MM.1S (cell line): Measurements from ENCODE around the gene STX3.

ENCODE experiments used
- DNase-seq: peaks from one replicate; pipeline ENCODE4 v3.0.0-alpha.2; 2015
- H2AFZ ChIP-seq: fragments of 300-600 bp; sonication (generic); 2 replicates; pipeline ENCODE4 v1.6.0; 2016; ENCODE audit warnings: antibody characterized with exemption, low read length
- H3F3A ChIP-seq: fragments of 300-600 bp; sonication (generic); 2 replicates; pipeline ENCODE4 v1.6.1; 2016; ENCODE audit warnings: mild to moderate bottlenecking, antibody characterized with exemption, low read length, moderate library complexity, mixed read lengths; ENCODE audit not compliant: insufficient read depth
- H3K27ac ChIP-seq: fragments of 300-600 bp; sonication (generic); 2 replicates; pipeline ENCODE4 v1.5.1; 2016; ENCODE audit warnings: mild to moderate bottlenecking, low read length
- H3K27me3 ChIP-seq: fragments of 300-600 bp; sonication (generic); replicated peaks from 2 replicates; pipeline ENCODE4 v1.6.0; 2016; ENCODE audit warnings: low read length; ENCODE audit not compliant: insufficient read depth
- H3K36me3 ChIP-seq: fragments of 300-600 bp; sonication (generic); replicated peaks from 2 replicates; pipeline ENCODE4 v1.6.1; 2016; ENCODE audit warnings: mild to moderate bottlenecking, low read length, mixed read lengths; ENCODE audit not compliant: insufficient read depth
- H3K4me1 ChIP-seq: fragments of 300-600 bp; sonication (generic); 2 replicates; pipeline ENCODE4 v1.6.1; 2016; ENCODE audit warnings: low read length, mixed read lengths
- H3K4me2 ChIP-seq: fragments of 300-600 bp; sonication (generic); 2 replicates; pipeline ENCODE4 v1.6.0; 2016; ENCODE audit warnings: low read depth, low read length
- H3K4me3 ChIP-seq: fragments of 300-600 bp; sonication (generic); 2 replicates; pipeline ENCODE4 v1.5.1; 2016; ENCODE audit warnings: low read length, mixed read lengths
- H3K79me2 ChIP-seq: fragments of 300-600 bp; sonication (generic); 2 replicates; pipeline ENCODE4 v1.6.1; 2016; ENCODE audit warnings: mixed run types, low read length, mixed read lengths
- H3K9ac ChIP-seq: fragments of 300-600 bp; sonication (generic); 2 replicates; pipeline ENCODE4 v1.6.1; 2016; ENCODE audit warnings: low read length, mixed read lengths
- H3K9me2 ChIP-seq: fragments of 300-600 bp; sonication (generic); replicated peaks from 2 replicates; pipeline ENCODE4 v1.6.1; 2016; ENCODE audit warnings: mild to moderate bottlenecking, low read length, mixed read lengths; ENCODE audit not compliant: insufficient read depth
- H3K9me3 ChIP-seq: fragments of 300-600 bp; sonication (generic); replicated peaks from 2 replicates; pipeline ENCODE4 v1.6.1; 2016; ENCODE audit warnings: mild to moderate bottlenecking, low read length, mixed read lengths; ENCODE audit not compliant: insufficient read depth
- H4K20me1 ChIP-seq: fragments of 300-600 bp; sonication (generic); 2 replicates; pipeline ENCODE4 v1.6.1; 2016; ENCODE audit warnings: mild to moderate bottlenecking, low read length, moderate library complexity, mixed read lengths; ENCODE audit not compliant: insufficient read depth
- CTCF ChIP-seq: fragments of 300-600 bp; sonication (generic); IDR thresholded peaks from 2 replicates; pipeline ENCODE4 v1.5.1; 2016; ENCODE audit warnings: antibody characterized with exemption, low read length, mixed read lengths
- EZH2 ChIP-seq: fragments of 300-600 bp; sonication (generic); optimal IDR thresholded peaks from 2 replicates; pipeline ENCODE3; 2017; ENCODE audit warnings: low read depth, mild to moderate bottlenecking, antibody characterized with exemption, low read length, mixed read lengths
- EZH2phosphoT487 ChIP-seq: fragments of 300-600 bp; sonication (generic); IDR thresholded peaks from 2 replicates; pipeline ENCODE4 v1.6.1; 2018; ENCODE audit warnings: antibody characterized with exemption, low read length

The STX3 gene

GRCh38 chr11:59854871-59855270 lies 99.7 kb downstream of the STX3 start:
- Histone ChIP-seq H4K20me1 (no peaks in the 10 kb centered on the region), H3K9me2 (no peaks in the 10 kb centered on the region), H3K27me3 (no peaks in the 10 kb centered on the region), H3K79me2 (no peaks in the 10 kb centered on the region), H3K36me3 (no peaks in the 10 kb centered on the region), H3K9me3 (no peaks in the 10 kb centered on the region), H3K4me3 (no peak overlapping the region), H3F3A (no peaks in the 10 kb centered on the region), H2AFZ (no peak overlapping the region), H3K27ac (no peak overlapping the region), H3K9ac (no peak overlapping the region), H3K4me2 (no peak overlapping the region), H3K4me1 (no peaks in the 10 kb centered on the region)
- DNase-seq = no peak
- no peak for TF ChIP-seq CTCF
- no peak for TF ChIP-seq EZH2phosphoT487
- TF ChIP-seq EZH2 = no peak
